C4-2B (cell line): ENCODE results near the gene MLLT6.

ENCODE experiments used
- ZFX ChIP-seq: fragments of 450-650 bp; IDR thresholded peaks from 2 replicates; pipeline ENCODE4 v1.6.1; 2017
- TF ChIP-seq, protein P1 (sequence below): fragments of 450-650 bp; conservative IDR thresholded peaks from 2 replicates; pipeline ENCODE4 v1.5.1; 2017; ENCODE audit warnings: mild to moderate bottlenecking

- TF ChIP-seq, protein P1, sequence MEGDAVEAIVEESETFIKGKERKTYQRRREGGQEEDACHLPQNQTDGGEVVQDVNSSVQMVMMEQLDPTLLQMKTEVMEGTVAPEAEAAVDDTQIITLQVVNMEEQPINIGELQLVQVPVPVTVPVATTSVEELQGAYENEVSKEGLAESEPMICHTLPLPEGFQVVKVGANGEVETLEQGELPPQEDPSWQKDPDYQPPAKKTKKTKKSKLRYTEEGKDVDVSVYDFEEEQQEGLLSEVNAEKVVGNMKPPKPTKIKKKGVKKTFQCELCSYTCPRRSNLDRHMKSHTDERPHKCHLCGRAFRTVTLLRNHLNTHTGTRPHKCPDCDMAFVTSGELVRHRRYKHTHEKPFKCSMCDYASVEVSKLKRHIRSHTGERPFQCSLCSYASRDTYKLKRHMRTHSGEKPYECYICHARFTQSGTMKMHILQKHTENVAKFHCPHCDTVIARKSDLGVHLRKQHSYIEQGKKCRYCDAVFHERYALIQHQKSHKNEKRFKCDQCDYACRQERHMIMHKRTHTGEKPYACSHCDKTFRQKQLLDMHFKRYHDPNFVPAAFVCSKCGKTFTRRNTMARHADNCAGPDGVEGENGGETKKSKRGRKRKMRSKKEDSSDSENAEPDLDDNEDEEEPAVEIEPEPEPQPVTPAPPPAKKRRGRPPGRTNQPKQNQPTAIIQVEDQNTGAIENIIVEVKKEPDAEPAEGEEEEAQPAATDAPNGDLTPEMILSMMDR: no peak
- TF ChIP-seq ZFX: no peak
Measured at GRCh38 chr17:38691154-38691553, 13.9 kb upstream of the MLLT6 start.
